ENCODE results near the gene MAP3K9. TPM values are rescaled to one million over a fixed set of nuclear protein-coding genes. Genes with fewer than 3 reads are reported as not detected.

The MAP3K9 gene
- total and polyA plus RNA-seq, 2 donors from 2014 or later, result 1.0 to 8.3 TPM

DNA sequence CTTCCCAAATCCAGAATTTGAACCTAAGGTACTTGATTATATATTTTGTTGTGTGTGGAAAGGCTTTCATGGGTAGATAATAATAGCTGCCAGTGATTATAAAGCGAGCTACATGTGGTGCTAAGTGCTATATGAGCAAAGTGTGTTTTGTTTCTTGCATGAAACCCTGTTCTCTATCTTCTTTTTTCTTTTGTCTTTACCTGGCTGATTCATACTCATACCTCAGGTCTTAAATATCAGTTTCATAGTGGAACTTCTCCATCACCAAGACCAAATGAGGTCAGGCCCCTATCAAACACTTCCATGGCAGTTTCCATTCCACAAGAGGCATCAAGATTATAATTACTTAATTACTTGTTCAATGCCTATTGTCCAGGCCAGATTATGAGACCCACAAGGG is 6.9 kb downstream of the MAP3K9 start:
- Histone ChIP-seq H3K9me3 (ENCODE audit: control insufficient read depth in 2 of 3, insufficient read depth in 1 of 3, low read length in 3 of 3) (no peaks in the 10 kb centered on the region), H3K9ac (ENCODE audit: low read length in 3 of 3) (no peak overlapping the region), H3K27ac (ENCODE audit: low read depth in 2 of 2, low read length in 2 of 2) (no peak overlapping the region), H3K36me3 (ENCODE audit: control insufficient read depth in 2 of 3, insufficient read depth in 3 of 3, low read length in 3 of 3) (peaks cover 0 to 7% (median 5%) of the 10 kb centered on the region in 3 donors), H3K27me3 (ENCODE audit: control insufficient read depth, insufficient read depth, low read length) (no peaks in the 10 kb centered on the region), H3K4me3 (ENCODE audit: low read length in 3 of 3) (no peak overlapping the region), H3K4me1 (ENCODE audit: control insufficient read depth in 2 of 3, insufficient read depth in 2 of 3, low read depth in 1 of 3, low read length in 3 of 3) (no peaks in the 10 kb centered on the region)
- intact Hi-C loops (cut with DNase I), result no loop called here
- TF ChIP-seq, protein P1, sequence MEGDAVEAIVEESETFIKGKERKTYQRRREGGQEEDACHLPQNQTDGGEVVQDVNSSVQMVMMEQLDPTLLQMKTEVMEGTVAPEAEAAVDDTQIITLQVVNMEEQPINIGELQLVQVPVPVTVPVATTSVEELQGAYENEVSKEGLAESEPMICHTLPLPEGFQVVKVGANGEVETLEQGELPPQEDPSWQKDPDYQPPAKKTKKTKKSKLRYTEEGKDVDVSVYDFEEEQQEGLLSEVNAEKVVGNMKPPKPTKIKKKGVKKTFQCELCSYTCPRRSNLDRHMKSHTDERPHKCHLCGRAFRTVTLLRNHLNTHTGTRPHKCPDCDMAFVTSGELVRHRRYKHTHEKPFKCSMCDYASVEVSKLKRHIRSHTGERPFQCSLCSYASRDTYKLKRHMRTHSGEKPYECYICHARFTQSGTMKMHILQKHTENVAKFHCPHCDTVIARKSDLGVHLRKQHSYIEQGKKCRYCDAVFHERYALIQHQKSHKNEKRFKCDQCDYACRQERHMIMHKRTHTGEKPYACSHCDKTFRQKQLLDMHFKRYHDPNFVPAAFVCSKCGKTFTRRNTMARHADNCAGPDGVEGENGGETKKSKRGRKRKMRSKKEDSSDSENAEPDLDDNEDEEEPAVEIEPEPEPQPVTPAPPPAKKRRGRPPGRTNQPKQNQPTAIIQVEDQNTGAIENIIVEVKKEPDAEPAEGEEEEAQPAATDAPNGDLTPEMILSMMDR (IDR thresholded peaks at IDR 0.05; ENCODE audit: borderline replicate concordance, extremely low read depth, insufficient read depth), result no peak
- DNase-seq, result no peak
- no peak for FAIRE-seq

DNA sequence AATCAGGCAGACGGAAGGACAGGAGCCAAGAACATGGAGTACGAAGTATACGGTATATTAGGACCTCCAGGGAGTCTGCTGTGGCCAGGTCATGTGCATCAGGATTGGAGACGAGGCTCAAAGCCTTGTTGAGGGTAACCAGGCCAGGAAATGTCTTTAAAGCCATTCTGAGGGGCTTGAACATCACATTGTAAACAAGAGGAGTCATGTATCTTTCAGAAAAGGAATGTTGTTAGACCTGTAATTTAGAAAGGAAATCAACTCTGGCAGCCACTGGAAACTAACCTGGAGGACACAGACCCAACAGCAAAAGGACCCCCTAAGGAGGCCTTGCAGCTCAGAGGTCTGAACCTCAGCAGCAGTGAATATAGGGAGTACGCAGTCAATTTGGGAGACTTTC is 7.5 kb downstream of the MAP3K9 start:
- intact Hi-C loops (cut with DNase I), result no loop called here
- TF ChIP-seq, protein P1 (IDR thresholded peaks at IDR 0.05; ENCODE audit: borderline replicate concordance, extremely low read depth, insufficient read depth), result no peak
- FAIRE-seq (no peak), DNase-seq (no peak)
- Histone ChIP-seq H3K4me1 (ENCODE audit: control insufficient read depth in 2 of 3, insufficient read depth in 2 of 3, low read depth in 1 of 3, low read length in 3 of 3) (no peaks in the 10 kb centered on the region), H3K36me3 (ENCODE audit: control insufficient read depth in 2 of 3, insufficient read depth in 3 of 3, low read length in 3 of 3) (peaks cover 0 to 7% (median 5%) of the 10 kb centered on the region in 3 donors), H3K27ac (ENCODE audit: low read depth in 2 of 2, low read length in 2 of 2) (no peak overlapping the region), H3K4me3 (ENCODE audit: low read length in 3 of 3) (no peak overlapping the region), H3K9me3 (ENCODE audit: control insufficient read depth in 2 of 3, insufficient read depth in 1 of 3, low read length in 3 of 3) (no peaks in the 10 kb centered on the region), H3K27me3 (ENCODE audit: control insufficient read depth, insufficient read depth, low read length) (no peaks in the 10 kb centered on the region), H3K9ac (ENCODE audit: low read length in 3 of 3) (no peak overlapping the region)

DNA sequence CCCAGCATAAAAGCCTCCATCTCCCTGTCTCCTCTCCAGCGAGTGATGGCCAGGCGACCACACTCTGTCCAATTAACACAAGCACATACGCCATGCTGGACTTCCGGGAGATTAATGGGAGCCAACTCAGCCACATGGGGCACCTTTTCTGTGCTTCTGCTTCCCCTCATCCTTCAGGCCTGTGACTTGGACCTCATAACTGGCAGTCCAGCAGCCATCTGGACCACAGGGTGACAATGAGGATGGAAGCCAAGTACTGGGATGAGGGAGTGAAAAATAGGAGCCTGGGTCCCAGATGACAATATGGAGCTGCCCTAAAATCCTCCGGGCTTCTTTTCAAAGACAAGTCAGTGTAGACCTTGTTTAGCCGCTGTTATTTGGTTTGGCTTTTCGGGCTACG is 12.8 kb downstream of the MAP3K9 start:
- no peaks in the 10 kb centered on the region for H3K9me3 ChIP-seq (ENCODE audit: control insufficient read depth in 2 of 3, insufficient read depth in 1 of 3, low read length in 3 of 3)
- intact Hi-C loops (cut with DNase I), result no loop called here
- H3K27me3 ChIP-seq (ENCODE audit: control insufficient read depth, insufficient read depth, low read length), result no peaks in the 10 kb centered on the region
- DNase-seq (no peak), FAIRE-seq (no peak)
- no peak overlapping the region for H3K4me3 ChIP-seq (ENCODE audit: low read length in 3 of 3)
- no peaks in the 10 kb centered on the region for H3K4me1 ChIP-seq (ENCODE audit: control insufficient read depth in 2 of 3, insufficient read depth in 2 of 3, low read depth in 1 of 3, low read length in 3 of 3)
- peaks cover 0 to 7% (median 5%) of the 10 kb centered on the region in 3 donors for H3K36me3 ChIP-seq (ENCODE audit: control insufficient read depth in 2 of 3, insufficient read depth in 3 of 3, low read length in 3 of 3)
- TF ChIP-seq, protein P1 (IDR thresholded peaks at IDR 0.05; ENCODE audit: borderline replicate concordance, extremely low read depth, insufficient read depth), result no peak
- no peak overlapping the region for H3K27ac ChIP-seq (ENCODE audit: low read depth in 2 of 2, low read length in 2 of 2)
- no peak overlapping the region for H3K9ac ChIP-seq (ENCODE audit: low read length in 3 of 3)

DNA sequence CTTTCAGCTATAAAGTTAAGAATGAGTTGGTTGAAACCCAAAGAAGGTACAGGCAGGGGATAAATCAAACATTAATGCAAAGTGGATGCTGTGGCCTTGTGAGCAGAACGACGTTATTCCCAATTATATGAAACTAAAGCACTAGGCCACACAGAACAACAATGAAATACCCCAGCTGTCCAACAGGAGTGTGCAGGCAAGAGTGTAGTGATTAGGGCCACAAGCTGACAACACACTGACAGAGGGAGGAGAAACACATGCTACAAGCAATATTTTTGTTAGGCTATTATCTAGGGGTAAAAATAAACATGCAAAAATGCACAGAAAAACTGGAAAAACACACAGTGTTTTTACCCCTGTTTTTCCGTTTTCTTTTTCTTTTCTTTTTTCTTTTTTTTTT is 15.0 kb downstream of the MAP3K9 start:
- H3K4me3 ChIP-seq (ENCODE audit: low read length in 3 of 3), result no peak overlapping the region
- H3K36me3 ChIP-seq (ENCODE audit: control insufficient read depth in 2 of 3, insufficient read depth in 3 of 3, low read length in 3 of 3), result no peaks in the 10 kb centered on the region
- FAIRE-seq (no peak), DNase-seq (peak in 3 of 5 donors; percentile 24 to 87 (median 42))
- H3K9me3 ChIP-seq (ENCODE audit: control insufficient read depth in 2 of 3, insufficient read depth in 1 of 3, low read length in 3 of 3), result no peaks in the 10 kb centered on the region
- no peak overlapping the region for H3K9ac ChIP-seq (ENCODE audit: low read length in 3 of 3)
- intact Hi-C loops (cut with DNase I), result no loop called here
- no peaks in the 10 kb centered on the region for H3K27me3 ChIP-seq (ENCODE audit: control insufficient read depth, insufficient read depth, low read length)
- no peak overlapping the region for H3K27ac ChIP-seq (ENCODE audit: low read depth in 2 of 2, low read length in 2 of 2)
- TF ChIP-seq, protein P1 (IDR thresholded peaks at IDR 0.05; ENCODE audit: borderline replicate concordance, extremely low read depth, insufficient read depth), result no peak
- H3K4me1 ChIP-seq (ENCODE audit: control insufficient read depth in 2 of 3, insufficient read depth in 2 of 3, low read depth in 1 of 3, low read length in 3 of 3), result peaks cover 0 to under 1% (median 0%) of the 10 kb centered on the region in 3 donors

Data from kidney (tissue), 14 donors.